HEK293 (cell line): Measurements from ENCODE around the gene PPIE.

Source experiments
- BCL11B ChIP-seq: fragments of 450-650 bp; formaldehyde crosslinking; IDR thresholded peaks from 2 replicates; pipeline ENCODE4 v1.5.1; 2016; ENCODE audit warnings: low read depth, missing biosample characterization, missing genetic modification characterization
- HOXA7 ChIP-seq: sonication (generic); formaldehyde crosslinking; IDR thresholded peaks from 2 replicates; pipeline ENCODE4 v1.8.1; 2022; ENCODE audit warnings: missing genetic modification reagents, borderline replicate concordance
- KLF10 ChIP-seq: fragments of 450-650 bp; IDR thresholded peaks from 2 replicates; pipeline ENCODE4 v1.5.1; 2018; ENCODE audit warnings: missing biosample characterization, mild to moderate bottlenecking, missing genetic modification characterization
- KLF8 ChIP-seq: fragments of 450-650 bp; formaldehyde crosslinking; IDR thresholded peaks from 2 replicates; pipeline ENCODE4 v1.5.1; 2016; ENCODE audit warnings: missing biosample characterization, missing genetic modification characterization
- KLF9 ChIP-seq: fragments of 450-650 bp; formaldehyde crosslinking; IDR thresholded peaks from 2 replicates; pipeline ENCODE4 v1.5.1; 2016; ENCODE audit warnings: missing biosample characterization, missing genetic modification characterization, low read depth
- OSR2 ChIP-seq: fragments of 450-650 bp; formaldehyde crosslinking; IDR thresholded peaks from 2 replicates; pipeline ENCODE4 v1.5.1; 2016; ENCODE audit warnings: missing biosample characterization, missing genetic modification characterization
- REST ChIP-seq: fragments of 450-650 bp; formaldehyde crosslinking; IDR thresholded peaks from 2 replicates; pipeline ENCODE4 v1.5.1; 2016; ENCODE audit warnings: missing biosample characterization, missing genetic modification characterization
- SP7 ChIP-seq: fragments of 450-650 bp; formaldehyde crosslinking; IDR thresholded peaks from 2 replicates; pipeline ENCODE4 v1.5.1; 2016; ENCODE audit warnings: missing biosample characterization, missing genetic modification characterization
- TCF7L2 ChIP-seq: IDR thresholded peaks from 2 replicates; pipeline ENCODE4 v1.6.1; 2011; ENCODE audit warnings: low read depth, mild to moderate bottlenecking, inconsistent platforms, low read length, moderate library complexity, borderline replicate concordance
- YY1 ChIP-seq: fragments of 450-650 bp; formaldehyde crosslinking; IDR thresholded peaks from 2 replicates; pipeline ENCODE4 v1.5.1; 2018; ENCODE audit warnings: missing biosample characterization, missing genetic modification characterization
- ZBTB21 ChIP-seq: fragments of 450-650 bp; formaldehyde crosslinking; IDR thresholded peaks from 2 replicates; pipeline ENCODE4 v1.5.1; 2017; ENCODE audit warnings: missing biosample characterization, missing genetic modification characterization
- ZBTB44 ChIP-seq: fragments of 450-650 bp; IDR thresholded peaks from 2 replicates; pipeline ENCODE4 v1.5.1; 2018; ENCODE audit warnings: missing biosample characterization, mild to moderate bottlenecking, missing genetic modification characterization
- ZBTB6 ChIP-seq: fragments of 450-650 bp; formaldehyde crosslinking; IDR thresholded peaks from 2 replicates; pipeline ENCODE4 v1.5.1; 2017; ENCODE audit warnings: missing biosample characterization, missing genetic modification characterization
- ZNF138 ChIP-seq: fragments of 450-650 bp; formaldehyde crosslinking; IDR thresholded peaks from 2 replicates; pipeline ENCODE4 v1.5.1; 2016; ENCODE audit warnings: missing biosample characterization, missing genetic modification characterization, borderline replicate concordance
- ZNF146 ChIP-seq: fragments of 450-650 bp; formaldehyde crosslinking; IDR thresholded peaks from 2 replicates; pipeline ENCODE4 v1.5.1; 2016; ENCODE audit warnings: missing biosample characterization, missing genetic modification characterization
- ZNF157 ChIP-seq: fragments of 450-650 bp; formaldehyde crosslinking; IDR thresholded peaks from 2 replicates; pipeline ENCODE4 v1.5.1; 2016; ENCODE audit warnings: missing biosample characterization, missing genetic modification characterization
- ZNF184 ChIP-seq: fragments of 450-650 bp; IDR thresholded peaks from 2 replicates; pipeline ENCODE4 v1.5.1; 2018; ENCODE audit warnings: missing biosample characterization, mild to moderate bottlenecking, missing genetic modification characterization
- ZNF211 ChIP-seq: fragments of 450-650 bp; formaldehyde crosslinking; IDR thresholded peaks from 2 replicates; pipeline ENCODE4 v1.5.1; 2016; ENCODE audit warnings: low read depth, missing biosample characterization, missing genetic modification characterization
- ZNF221 ChIP-seq: fragments of 450-650 bp; formaldehyde crosslinking; IDR thresholded peaks from 2 replicates; pipeline ENCODE4 v1.5.1; 2017; ENCODE audit warnings: missing biosample characterization, missing genetic modification characterization, borderline replicate concordance
- ZNF24 ChIP-seq: fragments of 450-650 bp; formaldehyde crosslinking; IDR thresholded peaks from 2 replicates; pipeline ENCODE4 v1.5.1; 2016; ENCODE audit warnings: missing biosample characterization, missing genetic modification characterization
- ZNF248 ChIP-seq: fragments of 450-650 bp; formaldehyde crosslinking; IDR thresholded peaks from 2 replicates; pipeline ENCODE4 v1.5.1; 2017; ENCODE audit warnings: missing biosample characterization, missing genetic modification characterization
- ZNF266 ChIP-seq: fragments of 450-650 bp; formaldehyde crosslinking; IDR thresholded peaks from 2 replicates; pipeline ENCODE4 v1.5.1; 2016; ENCODE audit warnings: missing biosample characterization, missing genetic modification characterization, low read depth
- ZNF324 ChIP-seq: fragments of 450-650 bp; formaldehyde crosslinking; IDR thresholded peaks from 2 replicates; pipeline ENCODE4 v1.5.1; 2016; ENCODE audit warnings: missing biosample characterization, missing genetic modification characterization
- ZNF341 ChIP-seq: fragments of 450-650 bp; formaldehyde crosslinking; IDR thresholded peaks from 2 replicates; pipeline ENCODE4; 2016; ENCODE audit warnings: low read depth, missing biosample characterization, missing genetic modification characterization
- ZNF354C ChIP-seq: fragments of 450-650 bp; formaldehyde crosslinking; IDR thresholded peaks from 2 replicates; pipeline ENCODE4 v1.5.1; 2016; ENCODE audit warnings: missing biosample characterization, missing genetic modification characterization, low read depth, borderline replicate concordance
- ZNF362 ChIP-seq: fragments of 450-650 bp; formaldehyde crosslinking; IDR thresholded peaks from 2 replicates; pipeline ENCODE4 v1.5.1; 2016; ENCODE audit warnings: missing biosample characterization, missing genetic modification characterization
- ZNF366 ChIP-seq: fragments of 450-650 bp; formaldehyde crosslinking; conservative IDR thresholded peaks from 2 replicates; pipeline ENCODE4 v1.5.1; 2016; ENCODE audit warnings: missing biosample characterization, missing genetic modification characterization
- ZNF48 ChIP-seq: fragments of 450-650 bp; formaldehyde crosslinking; IDR thresholded peaks from 2 replicates; pipeline ENCODE4 v1.5.1; 2016; ENCODE audit warnings: missing biosample characterization, missing genetic modification characterization
- ZNF529 ChIP-seq: fragments of 450-650 bp; formaldehyde crosslinking; IDR thresholded peaks from 2 replicates; pipeline ENCODE4 v1.5.1; 2017; ENCODE audit warnings: missing genetic modification characterization, missing biosample characterization; ENCODE audit not compliant: insufficient replicate concordance
- ZNF585B ChIP-seq: fragments of 450-650 bp; formaldehyde crosslinking; IDR thresholded peaks from 2 replicates; pipeline ENCODE4 v1.5.1; 2016; ENCODE audit warnings: missing biosample characterization, missing genetic modification characterization
- ZNF610 ChIP-seq: fragments of 450-650 bp; formaldehyde crosslinking; IDR thresholded peaks from 2 replicates; pipeline ENCODE4 v1.5.1; 2016; ENCODE audit warnings: missing biosample characterization, missing genetic modification characterization, borderline replicate concordance
- ZNF670 ChIP-seq: fragments of 450-650 bp; formaldehyde crosslinking; IDR thresholded peaks from 2 replicates; pipeline ENCODE4 v1.5.1; 2016; ENCODE audit warnings: missing biosample characterization, missing genetic modification characterization, low read depth
- ZNF747 ChIP-seq: fragments of 450-650 bp; formaldehyde crosslinking; IDR thresholded peaks from 2 replicates; pipeline ENCODE4 v1.5.1; 2016; ENCODE audit warnings: missing biosample characterization, missing genetic modification characterization
- ZSCAN16 ChIP-seq: fragments of 450-650 bp; formaldehyde crosslinking; IDR thresholded peaks from 2 replicates; pipeline ENCODE4 v1.5.1; 2016; ENCODE audit warnings: missing biosample characterization, missing genetic modification characterization
- ZXDB ChIP-seq: fragments of 450-650 bp; formaldehyde crosslinking; IDR thresholded peaks from 2 replicates; pipeline ENCODE4 v1.5.1; 2016; ENCODE audit warnings: missing biosample characterization, missing genetic modification characterization

Gene PPIE

GRCh38 chr1:39788758-39789570, 50.3 kb downstream of the PPIE start, which contains the start of gene BMP8B (continued):
- TF ChIP-seq ZNF585B (tag by site-specific recombination) (no peak), ZNF747 (tag by site-specific recombination) (no peak), ZNF529 (no peak), ZNF24 (tag by site-specific recombination) (no peak), ZSCAN16 (tag by site-specific recombination) (no peak), KLF9 (tag by site-specific recombination) (0 out of 2 replicates have a peak, but pooled peaks have one; percentile 51), OSR2 (tag by site-specific recombination) (no peak), SP7 (tag by site-specific recombination) (no peak), ZBTB6 (tag by site-specific recombination) (peak; percentile 95), ZNF670 (no peak), ZNF138 (no peak), BCL11B (tag by site-specific recombination) (no peak), ZNF48 (tag by site-specific recombination) (no peak), ZNF362 (tag by site-specific recombination) (no peak), YY1 (tag by site-specific recombination) (peak; percentile 40; the same call in 1 of the 2 replicates), ZNF266 (no peak), ZNF366 (tag by site-specific recombination) (no peak), TCF7L2 (no peak), ZNF248 (tag by site-specific recombination) (no peak), ZBTB44 (tag by site-specific recombination) (0 out of 2 replicates have a peak, but pooled peaks have one; percentile 21), ZNF146 (tag by site-specific recombination) (no peak), ZNF610 (tag by site-specific recombination) (no peak), KLF8 (tag by site-specific recombination) (peak; percentile 75; the same call in 1 of the 2 replicates), ZNF341 (tag by site-specific recombination) (peak; percentile 46; the same call in 1 of the 2 replicates), ZBTB21 (no peak), KLF10 (tag by site-specific recombination) (peak; percentile 50; the same call in 1 of the 2 replicates), ZNF211 (tag by site-specific recombination) (no peak), ZXDB (tag by site-specific recombination) (peak; percentile 82), ZNF221 (tag by site-specific recombination) (no peak), ZNF184 (tag by site-specific recombination) (no peak), HOXA7 (CRISPR knock-in tag) (no peak), ZNF324 (tag by site-specific recombination) (no peak), REST (no peak), ZNF157 (tag by site-specific recombination) (no peak), ZNF354C (no peak)
